ENCODE data around the gene NAV3.

NAV3 gene

GRCh38 chr12:77785211-77785610 is 45.5 kb upstream of the NAV3 start:
- no peak overlapping the region for H3K27ac ChIP-seq (replicated peaks)
- H3K4me3 ChIP-seq (replicated peaks; ENCODE audit: insufficient read depth, low read length) = no peak overlapping the region
- H3K27me3 ChIP-seq (ENCODE audit: insufficient read depth, poor library complexity, severe bottlenecking) = no peaks in the 10 kb centered on the region
- TF ChIP-seq GABPA (IDR thresholded peaks at IDR 0.05; ENCODE audit: low read depth) = no peak
- TF ChIP-seq REST (IDR thresholded peaks at IDR 0.05; ENCODE audit: insufficient replicate concordance, low read depth) = no peak
- TF ChIP-seq POLR2AphosphoS5 (IDR thresholded peaks at IDR 0.05; ENCODE audit: low read depth) = no peak
- TF ChIP-seq SPI1 (IDR thresholded peaks at IDR 0.05; ENCODE audit: borderline replicate concordance, low read depth) = no peak
- TF ChIP-seq CTCF (IDR thresholded peaks at IDR 0.05; ENCODE audit: insufficient read depth, low read length) = no peak
- DNase-seq (ENCODE audit: low read depth in 1 of 2, low spot score in 1 of 2) = no peak

GRCh38 chr12:77786675-77787074 is 44.0 kb upstream of the NAV3 start:
- H3K27ac ChIP-seq (replicated peaks) = no peak overlapping the region
- no peaks in the 10 kb centered on the region for H3K27me3 ChIP-seq (ENCODE audit: insufficient read depth, poor library complexity, severe bottlenecking)
- TF ChIP-seq SPI1 (IDR thresholded peaks at IDR 0.05; ENCODE audit: borderline replicate concordance, low read depth) = no peak
- TF ChIP-seq POLR2AphosphoS5 (IDR thresholded peaks at IDR 0.05; ENCODE audit: low read depth) = no peak
- no peak for TF ChIP-seq CTCF (IDR thresholded peaks at IDR 0.05; ENCODE audit: insufficient read depth, low read length)
- no peak for DNase-seq (ENCODE audit: low read depth in 1 of 2, low spot score in 1 of 2)
- no peak overlapping the region for H3K4me3 ChIP-seq (replicated peaks; ENCODE audit: insufficient read depth, low read length)

- TF ChIP-seq POLR2AphosphoS5 (IDR thresholded peaks at IDR 0.05; ENCODE audit: low read depth) (no peak), CTCF (IDR thresholded peaks at IDR 0.05; ENCODE audit: insufficient read depth, low read length) (no peak), GABPA (IDR thresholded peaks at IDR 0.05; ENCODE audit: low read depth) (no peak), SPI1 (IDR thresholded peaks at IDR 0.05; ENCODE audit: borderline replicate concordance, low read depth) (no peak), REST (IDR thresholded peaks at IDR 0.05; ENCODE audit: insufficient replicate concordance, low read depth) (no peak)
- no peak overlapping the region for H3K4me3 ChIP-seq (replicated peaks; ENCODE audit: insufficient read depth, low read length)
- no peak for DNase-seq (ENCODE audit: low read depth in 1 of 2, low spot score in 1 of 2)
- H3K27me3 ChIP-seq (ENCODE audit: insufficient read depth, poor library complexity, severe bottlenecking) = no peaks in the 10 kb centered on the region
- H3K27ac ChIP-seq (replicated peaks) = no peak overlapping the region
Observed at GRCh38 chr12:77788231-77789168, 42.2 kb upstream of the NAV3 start.

Measured in HL-60 (cell line).